Inflammatory macrophage treated with lipopolysaccharide for 1 hour (primary cell): ENCODE data around the gene PLA2G15.

Experiments used
- DNase-seq, 2 donors: peaks; one replicate each; pipeline ENCODE4 v3.0.0-alpha.2; 2020 to 2022

Gene PLA2G15, protein sequence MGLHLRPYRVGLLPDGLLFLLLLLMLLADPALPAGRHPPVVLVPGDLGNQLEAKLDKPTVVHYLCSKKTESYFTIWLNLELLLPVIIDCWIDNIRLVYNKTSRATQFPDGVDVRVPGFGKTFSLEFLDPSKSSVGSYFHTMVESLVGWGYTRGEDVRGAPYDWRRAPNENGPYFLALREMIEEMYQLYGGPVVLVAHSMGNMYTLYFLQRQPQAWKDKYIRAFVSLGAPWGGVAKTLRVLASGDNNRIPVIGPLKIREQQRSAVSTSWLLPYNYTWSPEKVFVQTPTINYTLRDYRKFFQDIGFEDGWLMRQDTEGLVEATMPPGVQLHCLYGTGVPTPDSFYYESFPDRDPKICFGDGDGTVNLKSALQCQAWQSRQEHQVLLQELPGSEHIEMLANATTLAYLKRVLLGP

GRCh38 chr16:68244903-68245853, at the start of gene PLA2G15:
Gene PLA2G15 (plus strand): TSS chr16:68245373. CDS start chr16:68245427, 54 bp downstream.
- peak; percentile 87 to 95 for DNase-seq

DNA sequence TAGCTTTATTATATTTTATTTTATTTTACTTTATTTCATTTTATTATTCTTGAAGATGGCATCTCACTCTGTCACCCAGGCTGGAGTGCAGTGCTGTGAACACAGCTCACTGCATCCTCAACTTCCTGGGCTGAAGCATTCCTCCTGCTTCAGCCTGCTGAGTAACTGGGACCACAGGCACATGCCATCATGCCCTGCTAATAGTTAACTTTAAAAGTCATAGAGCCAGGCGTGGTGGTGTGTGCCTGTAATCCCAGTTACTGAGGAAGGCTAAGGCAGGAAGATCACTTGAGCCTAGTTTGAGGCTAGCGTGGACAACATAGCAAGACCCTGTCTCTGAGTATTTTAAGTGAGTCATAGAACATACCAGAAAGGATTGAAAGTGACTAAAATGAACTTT, 47.9 kb upstream of the PLA2G15 start:
- no peak for DNase-seq

- peak; percentile 9 to 49 for DNase-seq
Measured at GRCh38 chr16:68200088-68200783, 44.9 kb upstream of the PLA2G15 start.

GRCh38 chr16:68202091-68202519, 43.1 kb upstream of the PLA2G15 start:
- no peak for DNase-seq

DNA sequence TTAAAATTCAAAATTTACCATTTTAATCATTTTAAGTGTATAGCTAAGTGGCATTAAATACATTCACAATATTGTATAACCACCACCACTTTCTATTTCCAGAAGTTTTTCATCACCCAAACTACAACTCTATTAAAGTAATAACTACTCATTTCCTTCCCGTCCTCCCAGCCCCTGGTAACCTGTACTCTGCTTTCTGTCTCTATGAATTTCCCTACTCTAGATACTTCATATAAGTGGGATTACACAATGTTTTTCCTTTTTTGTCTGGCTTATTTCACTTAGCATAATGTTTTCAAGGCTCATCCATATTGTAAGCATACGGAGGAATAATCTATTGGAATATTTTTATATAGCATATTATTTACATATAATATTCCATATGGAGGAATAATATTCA, 38.9 kb upstream of the PLA2G15 start:
- no peak for DNase-seq

DNA sequence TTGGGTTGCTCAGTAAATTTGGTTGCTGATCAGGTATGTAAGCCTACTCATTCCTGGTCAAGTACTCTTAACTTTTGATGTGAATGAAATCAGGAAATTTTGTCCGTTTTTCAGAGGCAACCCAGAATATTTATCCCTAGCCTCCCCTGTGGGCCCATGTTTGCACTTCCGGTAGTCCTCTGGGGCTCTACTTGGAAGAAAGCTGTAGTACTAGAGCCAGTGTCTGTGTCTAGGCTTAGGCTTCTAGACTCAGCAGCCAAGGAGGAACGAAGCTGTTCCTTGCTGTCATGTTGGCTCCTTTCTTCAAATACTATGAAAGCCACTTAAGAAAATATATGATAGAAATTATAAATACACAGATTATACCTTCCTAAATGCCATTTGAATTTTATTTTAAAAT, 30.4 kb upstream of the PLA2G15 start:
- no peak for DNase-seq

- no peak for DNase-seq
Measured at GRCh38 chr16:68215302-68215701, 29.9 kb upstream of the PLA2G15 start.

GRCh38 chr16:68216240-68216639, 28.9 kb upstream of the PLA2G15 start:
- no peak for DNase-seq

GRCh38 chr16:68217506-68217905, 27.7 kb upstream of the PLA2G15 start:
- DNase-seq = peak; percentile 20 to 52

DNA sequence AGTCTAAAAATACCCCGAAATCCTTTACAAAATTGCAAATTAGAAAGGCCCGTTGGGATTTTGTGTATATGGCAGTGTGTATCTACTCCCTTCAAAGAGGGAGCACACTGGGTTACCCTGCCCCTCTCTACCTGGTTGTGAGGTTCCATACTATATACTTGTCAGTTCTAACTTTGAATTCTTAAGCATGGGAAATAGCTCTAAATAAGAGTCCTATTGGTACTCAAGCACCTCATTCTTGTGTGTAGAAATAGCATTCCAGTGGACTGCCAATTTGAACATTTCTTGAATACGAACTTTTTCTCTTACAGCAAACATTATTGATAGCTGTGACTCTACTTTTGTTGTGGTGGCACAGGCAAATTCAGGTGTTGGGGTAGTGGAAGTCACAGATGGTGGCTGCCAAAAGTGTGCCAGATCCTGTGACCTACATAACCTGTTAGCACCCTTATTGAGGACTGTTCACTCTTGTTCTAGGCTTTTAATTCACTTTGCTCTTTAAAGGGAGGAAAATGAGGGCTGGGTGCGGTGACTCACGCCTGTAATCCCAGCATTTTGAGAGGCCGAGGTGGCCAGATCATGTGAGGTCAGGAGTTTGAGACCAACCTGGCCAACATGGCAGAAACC, 25.3 kb upstream of the PLA2G15 start:
- DNase-seq = no peak

DNA sequence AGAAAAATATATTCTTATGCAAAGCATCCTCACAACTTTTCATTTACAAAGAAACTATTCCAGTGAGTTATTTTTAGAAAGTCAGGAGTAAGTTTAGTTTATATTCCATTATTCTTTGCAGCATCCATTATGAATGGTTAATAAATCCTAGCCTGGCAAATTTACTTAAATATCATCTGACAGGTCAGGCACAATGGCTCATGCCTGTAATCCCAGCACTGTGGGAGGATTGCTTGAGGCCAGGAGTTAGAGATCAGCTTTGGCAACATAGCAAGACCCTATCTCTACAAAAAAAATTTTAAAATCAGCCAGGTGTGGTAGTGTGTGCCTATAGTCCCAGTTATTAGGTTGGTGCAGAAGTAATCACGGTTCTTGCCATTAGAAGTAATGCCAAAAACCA, 22.1 kb upstream of the PLA2G15 start:
- DNase-seq = no peak

DNA sequence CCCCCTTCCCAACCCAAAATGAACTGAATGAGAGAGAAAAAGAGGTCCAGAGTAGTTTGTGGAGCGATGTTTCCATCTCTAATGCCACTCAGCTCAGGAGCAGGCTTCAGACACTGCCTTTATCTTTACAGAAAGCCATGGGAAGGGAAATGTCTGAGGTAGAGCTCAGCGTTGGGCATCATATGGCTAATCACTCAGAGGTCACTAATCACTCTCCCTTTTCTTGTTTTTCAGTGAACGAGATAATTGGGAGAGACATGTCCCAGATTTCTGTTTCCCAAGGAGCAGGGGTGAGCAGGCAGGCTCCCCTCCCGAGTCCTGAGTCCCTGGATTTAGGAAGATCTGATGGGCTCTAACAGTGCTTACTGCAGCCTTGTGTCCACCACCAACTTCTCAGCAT, 19.1 kb upstream of the PLA2G15 start:
- no peak for DNase-seq

GRCh38 chr16:68227183-68227793, 17.9 kb upstream of the PLA2G15 start:
- DNase-seq = no peak

GRCh38 chr16:68227850-68228553, 17.2 kb upstream of the PLA2G15 start:
- DNase-seq = no peak

- DNase-seq = no peak
Measured at GRCh38 chr16:68228652-68229051, 16.5 kb upstream of the PLA2G15 start.

DNA sequence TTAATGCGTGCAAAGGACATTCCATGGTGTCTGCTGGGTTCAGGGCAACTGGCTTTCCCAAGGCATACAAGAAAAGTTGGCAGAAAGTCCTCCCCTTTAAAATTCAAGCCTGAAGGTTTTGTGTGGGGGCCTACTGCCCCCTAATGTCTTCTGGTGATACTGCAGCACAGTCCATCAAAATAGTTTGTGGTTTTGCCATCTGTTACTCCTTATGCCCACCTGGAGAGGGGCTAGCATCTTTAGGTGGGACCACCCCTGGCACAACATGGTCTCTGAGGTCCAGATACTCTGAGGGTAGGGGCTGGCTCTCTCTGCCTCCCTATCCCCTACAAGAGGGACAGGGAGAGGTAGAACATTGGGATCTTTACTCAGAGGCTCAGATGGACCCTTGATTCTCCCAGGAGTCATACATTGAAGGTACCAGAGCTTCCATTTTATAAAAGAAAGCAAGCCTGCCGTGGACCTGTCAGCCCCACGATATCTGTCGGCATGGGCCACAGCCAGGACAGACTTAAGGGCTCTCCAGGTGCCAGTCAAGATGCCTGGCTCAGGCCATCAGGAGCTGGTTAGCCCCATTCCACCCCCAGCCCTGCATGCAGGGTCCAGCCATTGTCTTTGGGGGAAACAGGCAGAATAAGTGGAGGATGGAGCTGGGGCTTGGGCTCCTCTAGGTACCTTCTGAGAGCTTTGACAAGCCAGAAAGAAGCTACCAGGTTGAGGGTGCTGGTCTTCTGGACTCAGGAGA, 15.6 kb upstream of the PLA2G15 start:
- DNase-seq = peak in 1 of 2 donors; percentile 67

DNA sequence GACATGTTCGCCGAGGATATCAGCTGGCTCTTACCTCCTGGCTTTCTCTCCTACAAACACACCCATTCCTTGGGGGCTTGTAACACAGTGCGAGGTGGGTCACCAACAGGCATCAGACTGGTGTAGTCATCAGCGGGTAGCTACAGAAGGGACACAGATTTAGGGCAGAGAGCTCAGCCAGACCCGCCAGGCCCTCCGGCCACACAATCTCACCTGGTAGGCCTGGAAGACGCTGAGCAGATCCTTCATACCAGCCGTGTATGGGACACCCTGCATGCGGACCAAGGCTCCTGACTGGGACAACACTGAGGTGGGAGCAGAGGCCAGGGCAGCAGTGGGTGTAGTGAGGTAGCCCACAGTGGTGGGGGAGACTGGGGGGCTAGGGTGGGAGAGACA, 15.0 kb upstream of the PLA2G15 start:
- DNase-seq = no peak

DNA sequence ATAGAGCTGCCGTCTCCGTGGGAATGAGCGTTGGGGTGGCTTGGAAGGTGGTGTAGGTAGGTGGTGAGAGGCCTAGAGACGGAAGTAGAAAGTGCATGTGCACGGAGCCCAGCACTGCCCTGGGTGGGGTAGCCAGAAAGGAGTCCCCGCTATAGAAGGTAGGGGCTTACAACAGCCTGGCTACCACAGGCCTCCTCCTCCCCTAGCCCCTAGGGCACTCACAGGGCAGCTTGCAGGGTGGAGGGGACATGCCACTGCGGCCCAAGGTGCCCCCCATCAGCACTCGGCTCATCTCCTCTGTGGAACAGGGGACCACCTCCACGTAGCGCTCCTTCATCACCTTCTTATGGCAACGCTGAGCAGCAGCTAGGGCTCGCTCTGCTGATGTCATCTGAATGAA, 14.2 kb upstream of the PLA2G15 start:
- DNase-seq = no peak

DNA sequence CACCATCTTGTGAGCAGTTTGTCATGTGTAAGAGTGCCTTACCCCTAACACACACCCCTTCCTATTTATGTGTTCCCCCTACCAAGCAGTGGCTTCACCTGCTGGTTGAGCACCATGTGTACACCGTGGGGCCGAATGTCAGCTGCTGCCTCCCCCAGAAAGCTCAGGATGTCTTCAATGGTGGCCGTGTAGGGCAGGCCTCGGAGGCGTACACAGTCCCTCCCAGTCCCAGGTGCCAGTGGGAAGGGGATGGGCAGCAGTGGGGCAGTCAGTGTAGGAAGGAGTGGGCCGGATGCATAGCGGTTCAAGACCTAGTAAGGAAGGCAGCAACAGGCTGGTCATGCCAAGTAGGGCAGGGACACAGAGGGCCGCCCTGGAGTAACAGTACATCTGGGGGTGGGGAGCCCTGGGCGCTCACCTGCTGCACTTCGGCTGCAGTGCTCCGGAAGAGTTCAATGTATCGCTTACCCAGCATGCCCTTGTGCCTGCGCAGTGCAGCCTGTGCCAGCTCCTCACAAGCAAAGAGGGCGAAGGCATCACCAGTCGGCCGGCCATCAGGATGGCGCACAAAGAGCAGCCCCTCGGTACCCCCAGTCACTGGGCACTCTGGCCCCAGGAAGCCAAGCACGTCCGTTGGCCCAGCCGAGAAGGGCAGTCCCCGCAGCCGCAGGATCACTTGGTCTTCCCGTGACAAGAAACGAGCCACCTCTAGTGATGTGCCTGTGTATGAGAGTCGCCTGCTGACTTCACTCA, 13.6 kb upstream of the PLA2G15 start:
- DNase-seq = no peak

- DNase-seq = no peak
Measured at GRCh38 chr16:68232335-68232734, 12.8 kb upstream of the PLA2G15 start.
